ENCODE results near the gene ADCY4.

DNA sequence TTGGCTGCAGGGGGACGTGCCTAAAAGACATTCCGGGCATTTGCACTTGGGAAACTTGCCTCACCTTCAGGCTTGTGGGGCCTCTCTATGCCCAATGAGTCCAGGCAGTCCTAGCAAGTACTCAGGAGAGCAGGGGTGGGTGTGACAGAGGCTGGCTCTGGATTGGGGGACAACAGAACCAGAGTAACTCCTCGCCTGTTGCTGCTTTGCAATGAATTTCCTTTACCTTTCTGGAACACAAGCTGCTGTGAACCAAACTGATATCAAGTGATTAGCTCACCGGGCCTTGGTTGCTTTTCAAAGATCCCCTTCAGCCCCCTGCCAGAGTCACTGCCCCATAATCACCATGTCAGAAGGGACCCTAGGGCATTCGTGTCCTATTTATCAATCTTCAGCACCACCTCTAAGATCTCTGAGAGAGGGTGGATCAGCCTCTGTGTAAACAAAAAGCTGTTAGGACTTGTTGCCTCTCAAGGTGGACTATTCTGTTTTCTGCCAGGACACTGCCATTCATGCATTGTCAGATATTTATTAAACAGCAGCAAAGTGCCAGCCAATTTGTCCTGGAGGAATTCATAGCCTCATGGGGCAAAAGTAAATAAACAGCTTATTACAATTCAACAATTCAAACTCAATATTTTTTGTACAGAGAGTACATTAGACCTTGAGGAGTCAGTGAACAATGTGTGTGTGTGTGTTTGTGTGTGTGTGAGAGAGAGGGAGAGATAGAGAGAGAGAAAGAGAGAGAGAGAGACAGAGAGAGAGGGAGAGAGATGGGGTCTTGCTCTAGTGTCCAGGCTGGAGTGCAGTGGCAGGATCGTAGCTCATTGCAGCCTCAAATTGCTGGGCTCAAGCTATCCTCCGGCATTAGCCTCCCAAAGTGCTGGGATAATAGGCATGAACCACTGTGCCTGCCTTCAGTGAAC, 44.4 kb upstream of the ADCY4 start:
- TF ChIP-seq, protein P1, sequence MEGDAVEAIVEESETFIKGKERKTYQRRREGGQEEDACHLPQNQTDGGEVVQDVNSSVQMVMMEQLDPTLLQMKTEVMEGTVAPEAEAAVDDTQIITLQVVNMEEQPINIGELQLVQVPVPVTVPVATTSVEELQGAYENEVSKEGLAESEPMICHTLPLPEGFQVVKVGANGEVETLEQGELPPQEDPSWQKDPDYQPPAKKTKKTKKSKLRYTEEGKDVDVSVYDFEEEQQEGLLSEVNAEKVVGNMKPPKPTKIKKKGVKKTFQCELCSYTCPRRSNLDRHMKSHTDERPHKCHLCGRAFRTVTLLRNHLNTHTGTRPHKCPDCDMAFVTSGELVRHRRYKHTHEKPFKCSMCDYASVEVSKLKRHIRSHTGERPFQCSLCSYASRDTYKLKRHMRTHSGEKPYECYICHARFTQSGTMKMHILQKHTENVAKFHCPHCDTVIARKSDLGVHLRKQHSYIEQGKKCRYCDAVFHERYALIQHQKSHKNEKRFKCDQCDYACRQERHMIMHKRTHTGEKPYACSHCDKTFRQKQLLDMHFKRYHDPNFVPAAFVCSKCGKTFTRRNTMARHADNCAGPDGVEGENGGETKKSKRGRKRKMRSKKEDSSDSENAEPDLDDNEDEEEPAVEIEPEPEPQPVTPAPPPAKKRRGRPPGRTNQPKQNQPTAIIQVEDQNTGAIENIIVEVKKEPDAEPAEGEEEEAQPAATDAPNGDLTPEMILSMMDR (IDR thresholded peaks at IDR 0.05 in 2 of 3, conservative IDR thresholded peaks at IDR 0.05 in 1 of 3; ENCODE audit: borderline replicate concordance in 1 of 3, insufficient read depth in 1 of 3, low read depth in 2 of 3, low read length in 2 of 3): no peak
- TF ChIP-seq EZH2 (IDR thresholded peaks at IDR 0.05) (no peak), EZH2phosphoT487 (IDR thresholded peaks at IDR 0.05; ENCODE audit: borderline replicate concordance) (no peak), POLR2A (IDR thresholded peaks at IDR 0.05; ENCODE audit: borderline replicate concordance, extremely low read depth, insufficient read depth, insufficient read length) (no peak)
